PC-9 (cell line): Measurements from ENCODE around the gene SHKBP1. TPM values are rescaled to one million over a fixed set of nuclear protein-coding genes. Genes with fewer than 3 reads are reported as not detected.
A peak's percentile ranks its signal among the peaks of the same experiment; 100 is the strongest.

Experiments
- BruUV-seq: library from RNA; stranded (reverse); fragments of 400-500 nt; replicated peaks from 2 replicates; lab custom pipeline; 2021; lab: Mats Ljungman, UMichigan
- CTCF ChIA-PET: fragments of 300-600 bp; sonication (Branson Sonifier 250); formaldehyde crosslinking; loops from one replicate; lab custom pipeline; 2022; ENCODE audit warnings: antibody characterized with exemption; lab: Charles Lee
- POLR2A ChIA-PET: fragments of 300-600 bp; sonication (Branson Sonifier 250); formaldehyde crosslinking; loops from one replicate; lab custom pipeline; 2022; ENCODE audit warnings: antibody characterized with exemption; ENCODE audit not compliant: unreplicated experiment; lab: Charles Lee
- DNase-seq, 2 experiments: peaks; one replicate each; pipeline versions ENCODE4 v3.0.0 to v3.0.0-alpha.2; 2015 to 2022; ENCODE audit warnings: mixed read lengths in 1 of 2
- H2AFZ ChIP-seq: fragments of 200-600 bp; sonication (generic); 2 replicates; pipeline ENCODE4 v1.8.1; 2017; ENCODE audit warnings: antibody characterized with exemption
- H3F3A ChIP-seq: fragments of 200-600 bp; sonication (generic); 2 replicates; pipeline ENCODE4 v1.8.1; 2017; ENCODE audit warnings: antibody characterized with exemption, mild to moderate bottlenecking, low read depth; ENCODE audit not compliant: insufficient read depth
- H3K27ac ChIP-seq: fragments of 200-600 bp; sonication (generic); 2 replicates; pipeline ENCODE4 v1.6.1; 2016; ENCODE audit warnings: mixed run types
- H3K27me3 ChIP-seq: fragments of 200-600 bp; sonication (generic); 2 replicates; pipeline ENCODE4 v1.6.1; 2016; ENCODE audit warnings: low read depth, mixed run types; ENCODE audit not compliant: insufficient read depth
- H3K36me3 ChIP-seq: fragments of 200-600 bp; sonication (generic); 2 replicates; pipeline ENCODE4 v1.6.1; 2016; ENCODE audit warnings: low read depth, mixed run types
- H3K4me1 ChIP-seq: fragments of 200-600 bp; sonication (generic); replicated peaks from 2 replicates; pipeline ENCODE4 v1.6.1; 2016; ENCODE audit warnings: mixed run types; ENCODE audit not compliant: insufficient read depth
- H3K4me2 ChIP-seq: fragments of 200-600 bp; sonication (generic); 2 replicates; pipeline ENCODE4 v1.6.1; 2017; ENCODE audit warnings: mixed run types
- H3K4me3 ChIP-seq: fragments of 200-600 bp; sonication (generic); 2 replicates; pipeline ENCODE4 v1.6.1; 2016; ENCODE audit warnings: mixed run types
- H3K79me2 ChIP-seq: fragments of 200-600 bp; sonication (generic); 2 replicates; pipeline ENCODE4 v1.6.1; 2017; ENCODE audit warnings: low read depth, mixed run types
- H3K9me2 ChIP-seq: fragments of 200-600 bp; sonication (generic); 2 replicates; pipeline ENCODE4 v1.8.1; 2017; ENCODE audit warnings: mild to moderate bottlenecking; ENCODE audit not compliant: insufficient read depth
- H3K9me3 ChIP-seq: fragments of 200-600 bp; sonication (generic); 2 replicates; pipeline ENCODE4 v1.8.1; 2016; ENCODE audit warnings: low read depth; ENCODE audit not compliant: insufficient read depth
- H4K20me1 ChIP-seq: fragments of 200-600 bp; sonication (generic); 2 replicates; pipeline ENCODE4 v1.8.1; 2017; ENCODE audit not compliant: insufficient read depth
- EZH2 ChIP-seq: fragments of 200-600 bp; sonication (generic); IDR thresholded peaks from 2 replicates; pipeline ENCODE4 v1.8.0; 2017; ENCODE audit warnings: antibody characterized with exemption, low read depth
- intact Hi-C: fragments of 100-400 bp; cut with micrococcal nuclease; formaldehyde crosslinking; loops from one replicate; pipeline ENCODE4 v1.10.0; 2022; ENCODE audit not compliant: unreplicated experiment
- total RNA-seq: library from RNA; stranded (reverse); gene quantifications from 2 replicates; pipeline ENCODE4 v1.2.3, GENCODE V29; 2021
- TF ChIP-seq, protein P1 (sequence below): fragments of 200-600 bp; sonication (generic); conservative IDR thresholded peaks from 2 replicates; pipeline ENCODE4 v1.6.1; 2017; ENCODE audit warnings: mixed run types, antibody characterized with exemption, mild to moderate bottlenecking, moderate library complexity

SHKBP1 gene
- total RNA-seq, 1 experiment from 2014 or later, result 90.1 TPM

DNA sequence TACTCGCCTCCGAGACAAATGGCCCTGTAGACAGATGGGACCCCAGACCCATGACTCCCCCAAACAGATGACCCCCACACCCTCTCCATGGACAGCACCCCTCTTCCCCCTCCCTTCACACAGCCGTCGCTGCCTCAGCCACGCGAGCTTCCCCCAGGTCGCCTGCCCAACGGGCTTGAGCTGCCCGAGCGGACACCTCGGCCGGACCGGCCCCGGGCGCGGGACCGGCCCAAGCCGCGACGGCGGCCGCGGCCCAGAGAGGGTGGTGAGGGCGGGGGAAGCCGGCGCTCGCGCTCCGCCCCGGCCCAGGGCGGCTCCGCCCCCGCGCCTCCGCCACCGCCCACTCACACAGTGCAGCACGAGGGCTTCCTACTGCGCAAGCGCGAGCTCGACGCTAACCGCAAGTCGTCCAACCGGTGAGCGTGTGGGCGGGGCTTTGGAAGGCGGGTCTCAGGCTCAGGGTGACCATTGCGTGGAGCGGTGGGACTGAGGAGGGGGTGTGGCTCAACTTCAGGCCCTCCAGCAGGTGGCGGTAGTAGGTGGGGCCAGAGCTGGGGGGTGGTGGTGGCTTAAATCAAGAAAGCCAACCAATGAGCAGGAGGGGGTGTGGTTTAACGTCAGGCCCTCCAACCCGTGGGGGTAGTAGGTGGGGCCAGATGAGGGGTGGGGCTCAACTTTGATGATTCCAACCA is 6.2 kb upstream of the SHKBP1 start:
- peaks cover 7% of the 10 kb centered on the region for H3K4me1 ChIP-seq
- intact Hi-C loops, result loop anchor here (2.0 kb wide), 1 partner anchor 34 kb away; no protein-coding TSS in a partner anchor
- DNase-seq, result peak; percentile 96 to 99
- BruUV-seq, result no TSS peak
- no peak for TF ChIP-seq EZH2
- TF ChIP-seq, protein P1, sequence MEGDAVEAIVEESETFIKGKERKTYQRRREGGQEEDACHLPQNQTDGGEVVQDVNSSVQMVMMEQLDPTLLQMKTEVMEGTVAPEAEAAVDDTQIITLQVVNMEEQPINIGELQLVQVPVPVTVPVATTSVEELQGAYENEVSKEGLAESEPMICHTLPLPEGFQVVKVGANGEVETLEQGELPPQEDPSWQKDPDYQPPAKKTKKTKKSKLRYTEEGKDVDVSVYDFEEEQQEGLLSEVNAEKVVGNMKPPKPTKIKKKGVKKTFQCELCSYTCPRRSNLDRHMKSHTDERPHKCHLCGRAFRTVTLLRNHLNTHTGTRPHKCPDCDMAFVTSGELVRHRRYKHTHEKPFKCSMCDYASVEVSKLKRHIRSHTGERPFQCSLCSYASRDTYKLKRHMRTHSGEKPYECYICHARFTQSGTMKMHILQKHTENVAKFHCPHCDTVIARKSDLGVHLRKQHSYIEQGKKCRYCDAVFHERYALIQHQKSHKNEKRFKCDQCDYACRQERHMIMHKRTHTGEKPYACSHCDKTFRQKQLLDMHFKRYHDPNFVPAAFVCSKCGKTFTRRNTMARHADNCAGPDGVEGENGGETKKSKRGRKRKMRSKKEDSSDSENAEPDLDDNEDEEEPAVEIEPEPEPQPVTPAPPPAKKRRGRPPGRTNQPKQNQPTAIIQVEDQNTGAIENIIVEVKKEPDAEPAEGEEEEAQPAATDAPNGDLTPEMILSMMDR, result no peak
- H3K36me3 ChIP-seq, result no peaks in the 10 kb centered on the region
- H2AFZ ChIP-seq, result peak overlapping the region; percentile 93
- H3K27ac ChIP-seq, result peak overlapping the region; percentile 68
- no peaks in the 10 kb centered on the region for H3K9me2 ChIP-seq
- H3K9me3 ChIP-seq, result no peaks in the 10 kb centered on the region
- ChIA-PET CTCF (interaction anchor here (0.6 to 1.2 kb wide), 5 partner anchors 21 to 430 kb away, joined by 3 to 7 read pairs (median 4); no protein-coding TSS in a partner anchor), POLR2A (interaction anchor here (0.5 to 0.6 kb wide), 4 partner anchors 14 to 106 kb away, joined by 3 to 7 read pairs (median 4); no protein-coding TSS in a partner anchor)
- H4K20me1 ChIP-seq, result no peaks in the 10 kb centered on the region
- H3K4me3 ChIP-seq, result peak overlapping the region; percentile 76
- peak overlapping the region; percentile 94 for H3K4me2 ChIP-seq
- H3K79me2 ChIP-seq, result no peaks in the 10 kb centered on the region
- peaks cover 15% of the 10 kb centered on the region; the same call in 1 of the 2 replicates for H3F3A ChIP-seq
- H3K27me3 ChIP-seq, result no peaks in the 10 kb centered on the region

DNA sequence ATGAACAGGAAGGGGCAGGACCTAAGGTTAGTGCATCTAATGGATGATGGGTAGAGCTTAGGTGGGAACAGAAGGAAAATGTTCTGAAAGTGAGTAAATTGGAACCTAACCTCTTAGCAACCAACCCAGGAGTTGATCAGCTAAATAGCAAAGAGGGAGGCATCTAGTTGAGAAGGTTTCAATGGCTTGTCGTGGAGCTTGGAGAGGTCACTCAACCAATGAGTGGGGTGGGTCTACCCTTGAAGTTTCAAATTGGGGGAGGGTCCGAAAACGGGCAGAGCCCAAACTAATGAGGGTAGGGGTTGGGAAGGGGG is 5.7 kb upstream of the SHKBP1 start:
- Histone ChIP-seq H3K36me3 (no peaks in the 10 kb centered on the region), H2AFZ (no peak overlapping the region), H3K4me2 (peak overlapping the region; percentile 37; the same call in 1 of the 2 replicates), H3K9me2 (no peaks in the 10 kb centered on the region), H3K4me3 (no peak overlapping the region), H3K9me3 (no peaks in the 10 kb centered on the region), H3K27me3 (no peaks in the 10 kb centered on the region), H4K20me1 (no peaks in the 10 kb centered on the region), H3K4me1 (peaks cover 7% of the 10 kb centered on the region), H3K79me2 (no peaks in the 10 kb centered on the region), H3F3A (peaks cover 15% of the 10 kb centered on the region; the same call in 1 of the 2 replicates), H3K27ac (no peak overlapping the region)
- no TSS peak for BruUV-seq
- TF ChIP-seq, protein P1, result no peak
- TF ChIP-seq EZH2, result no peak
- ChIA-PET POLR2A (interaction anchor here (0.6 kb wide), 2 partner anchors 15 to 16 kb away, joined by 4 read pairs; no protein-coding TSS in a partner anchor), CTCF (interaction anchor here (0.9 to 1.2 kb wide), 2 partner anchors 22 to 107 kb away, joined by 4 read pairs; no protein-coding TSS in a partner anchor)
- no peak for DNase-seq
- intact Hi-C loops, result loop anchor here (2.0 kb wide), 1 partner anchor 34 kb away; no protein-coding TSS in a partner anchor

DNA sequence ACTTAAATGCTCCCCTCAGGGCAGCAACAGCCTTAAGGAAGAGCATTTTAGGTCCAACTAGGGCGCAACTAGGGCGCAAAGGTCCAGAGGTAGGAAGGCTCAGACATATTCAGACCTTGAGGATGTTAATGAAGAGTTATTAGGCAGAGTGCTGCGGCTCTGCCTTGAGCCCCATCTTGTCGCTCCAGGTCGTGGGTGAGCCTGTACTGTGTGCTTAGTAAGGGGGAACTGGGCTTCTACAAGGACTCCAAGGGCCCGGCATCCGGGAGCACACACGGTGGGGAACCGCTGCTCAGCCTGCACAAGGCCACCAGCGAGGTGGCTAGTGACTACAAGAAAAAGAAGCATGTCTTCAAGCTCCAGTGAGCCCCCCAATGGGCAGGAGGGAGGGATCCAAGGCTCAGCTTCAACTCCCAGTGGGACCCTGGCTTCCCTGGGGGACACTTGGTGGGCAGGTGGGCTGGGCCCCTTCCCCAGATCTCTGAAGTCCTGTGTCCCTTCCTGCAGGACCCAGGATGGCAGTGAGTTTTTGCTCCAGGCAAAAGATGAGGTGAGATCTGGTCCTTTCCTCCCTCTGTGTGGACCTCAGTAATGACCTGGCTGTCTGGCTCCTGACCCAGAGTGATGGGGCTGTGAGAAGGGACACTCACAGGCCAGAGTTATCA is 4.7 kb upstream of the SHKBP1 start:
- H3K9me3 ChIP-seq, result no peaks in the 10 kb centered on the region
- CTCF ChIA-PET, result no interaction called here

More for the DNA sequence above, 4.7 kb upstream of the SHKBP1 start:
- no peak overlapping the region for H3K4me3 ChIP-seq
- DNase-seq, result no peak
- POLR2A ChIA-PET, result no interaction called here
- no peaks in the 10 kb centered on the region for H3K9me2 ChIP-seq
- no peak for TF ChIP-seq EZH2
- TF ChIP-seq, protein P1, result no peak
- H2AFZ ChIP-seq, result no peak overlapping the region
- peaks cover 15% of the 10 kb centered on the region; the same call in 1 of the 2 replicates for H3F3A ChIP-seq
- no peaks in the 10 kb centered on the region for H4K20me1 ChIP-seq
- BruUV-seq, result no TSS peak
- peaks cover 7% of the 10 kb centered on the region for H3K4me1 ChIP-seq
- H3K79me2 ChIP-seq, result no peaks in the 10 kb centered on the region
- H3K27ac ChIP-seq, result no peak overlapping the region
- no peaks in the 10 kb centered on the region for H3K36me3 ChIP-seq
- intact Hi-C loops, result loop anchor here (2.0 kb wide), 1 partner anchor 33 kb away; no protein-coding TSS in a partner anchor
- no peak overlapping the region for H3K4me2 ChIP-seq
- no peaks in the 10 kb centered on the region for H3K27me3 ChIP-seq
